Neural cell (in vitro differentiated cells): ENCODE results near the gene ANKRD55.

Source experiments
- CTCF ChIP-seq: fragments of 450-650 bp; IDR thresholded peaks from 2 replicates; pipeline ENCODE4 v1.5.1; 2014; ENCODE audit warnings: antibody characterized with exemption, mild to moderate bottlenecking, moderate library complexity; ENCODE audit not compliant: poor library complexity, severe bottlenecking
- EP300 ChIP-seq: fragments of 450-650 bp; conservative IDR thresholded peaks from 2 replicates; pipeline ENCODE4 v1.6.1; 2014; ENCODE audit warnings: antibody characterized with exemption, mild to moderate bottlenecking, moderate library complexity; ENCODE audit not compliant: poor library complexity, severe bottlenecking
- EZH2 ChIP-seq: fragments of 200-600, 300-800 bp; shearing (Covaris generic), sonication (generic); IDR thresholded peaks from 2 replicates; pipeline ENCODE4 v1.6.1; 2014; ENCODE audit warnings: antibody characterized with exemption, low read length, borderline replicate concordance, mild to moderate bottlenecking; ENCODE audit not compliant: insufficient read depth, poor library complexity, severe bottlenecking
- POLR2AphosphoS5 ChIP-seq: IDR thresholded peaks from 2 replicates; pipeline ENCODE4 v1.6.1; 2012
- TAF1 ChIP-seq: IDR thresholded peaks from 2 replicates; pipeline ENCODE4 v1.6.1; 2012; ENCODE audit warnings: low read depth
- TF ChIP-seq, protein P1 (sequence below): IDR thresholded peaks from 2 replicates; pipeline ENCODE4 v1.6.1; 2012; ENCODE audit warnings: borderline replicate concordance

DNA sequence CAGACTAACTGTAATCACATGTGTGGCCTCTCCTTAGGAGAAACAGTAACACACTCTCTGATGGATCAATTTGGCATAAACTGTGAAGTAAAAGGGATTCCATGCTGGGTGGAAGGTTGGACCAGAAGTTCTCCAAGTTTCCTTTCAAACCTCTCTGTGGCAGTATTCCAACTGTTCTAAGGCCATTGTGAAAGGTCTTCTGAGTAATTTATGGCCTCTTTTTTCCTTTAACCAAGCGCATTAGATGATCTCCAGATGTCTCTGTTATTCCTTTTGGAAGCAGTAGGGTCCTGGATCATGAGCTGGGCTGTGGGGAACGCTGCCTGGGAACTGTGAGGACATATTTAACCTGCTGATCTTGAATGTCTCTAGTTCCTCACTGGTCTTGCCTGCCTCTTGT lies 157.8 kb downstream of the ANKRD55 start:
- TF ChIP-seq POLR2AphosphoS5 = no peak
- no peak for TF ChIP-seq CTCF
- TF ChIP-seq, protein P1, sequence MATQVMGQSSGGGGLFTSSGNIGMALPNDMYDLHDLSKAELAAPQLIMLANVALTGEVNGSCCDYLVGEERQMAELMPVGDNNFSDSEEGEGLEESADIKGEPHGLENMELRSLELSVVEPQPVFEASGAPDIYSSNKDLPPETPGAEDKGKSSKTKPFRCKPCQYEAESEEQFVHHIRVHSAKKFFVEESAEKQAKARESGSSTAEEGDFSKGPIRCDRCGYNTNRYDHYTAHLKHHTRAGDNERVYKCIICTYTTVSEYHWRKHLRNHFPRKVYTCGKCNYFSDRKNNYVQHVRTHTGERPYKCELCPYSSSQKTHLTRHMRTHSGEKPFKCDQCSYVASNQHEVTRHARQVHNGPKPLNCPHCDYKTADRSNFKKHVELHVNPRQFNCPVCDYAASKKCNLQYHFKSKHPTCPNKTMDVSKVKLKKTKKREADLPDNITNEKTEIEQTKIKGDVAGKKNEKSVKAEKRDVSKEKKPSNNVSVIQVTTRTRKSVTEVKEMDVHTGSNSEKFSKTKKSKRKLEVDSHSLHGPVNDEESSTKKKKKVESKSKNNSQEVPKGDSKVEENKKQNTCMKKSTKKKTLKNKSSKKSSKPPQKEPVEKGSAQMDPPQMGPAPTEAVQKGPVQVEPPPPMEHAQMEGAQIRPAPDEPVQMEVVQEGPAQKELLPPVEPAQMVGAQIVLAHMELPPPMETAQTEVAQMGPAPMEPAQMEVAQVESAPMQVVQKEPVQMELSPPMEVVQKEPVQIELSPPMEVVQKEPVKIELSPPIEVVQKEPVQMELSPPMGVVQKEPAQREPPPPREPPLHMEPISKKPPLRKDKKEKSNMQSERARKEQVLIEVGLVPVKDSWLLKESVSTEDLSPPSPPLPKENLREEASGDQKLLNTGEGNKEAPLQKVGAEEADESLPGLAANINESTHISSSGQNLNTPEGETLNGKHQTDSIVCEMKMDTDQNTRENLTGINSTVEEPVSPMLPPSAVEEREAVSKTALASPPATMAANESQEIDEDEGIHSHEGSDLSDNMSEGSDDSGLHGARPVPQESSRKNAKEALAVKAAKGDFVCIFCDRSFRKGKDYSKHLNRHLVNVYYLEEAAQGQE = no peak
- TF ChIP-seq EZH2 = no peak
- TF ChIP-seq TAF1 = no peak
- no peak for TF ChIP-seq EP300
